HS-27A (cell line): ENCODE results near the gene KNSTRN.

ENCODE experiments used
- DNase-seq: peaks from one replicate; pipeline ENCODE4 v3.0.0-alpha.2; 2012; ENCODE audit warnings: low read depth, missing footprints

The KNSTRN gene

DNA sequence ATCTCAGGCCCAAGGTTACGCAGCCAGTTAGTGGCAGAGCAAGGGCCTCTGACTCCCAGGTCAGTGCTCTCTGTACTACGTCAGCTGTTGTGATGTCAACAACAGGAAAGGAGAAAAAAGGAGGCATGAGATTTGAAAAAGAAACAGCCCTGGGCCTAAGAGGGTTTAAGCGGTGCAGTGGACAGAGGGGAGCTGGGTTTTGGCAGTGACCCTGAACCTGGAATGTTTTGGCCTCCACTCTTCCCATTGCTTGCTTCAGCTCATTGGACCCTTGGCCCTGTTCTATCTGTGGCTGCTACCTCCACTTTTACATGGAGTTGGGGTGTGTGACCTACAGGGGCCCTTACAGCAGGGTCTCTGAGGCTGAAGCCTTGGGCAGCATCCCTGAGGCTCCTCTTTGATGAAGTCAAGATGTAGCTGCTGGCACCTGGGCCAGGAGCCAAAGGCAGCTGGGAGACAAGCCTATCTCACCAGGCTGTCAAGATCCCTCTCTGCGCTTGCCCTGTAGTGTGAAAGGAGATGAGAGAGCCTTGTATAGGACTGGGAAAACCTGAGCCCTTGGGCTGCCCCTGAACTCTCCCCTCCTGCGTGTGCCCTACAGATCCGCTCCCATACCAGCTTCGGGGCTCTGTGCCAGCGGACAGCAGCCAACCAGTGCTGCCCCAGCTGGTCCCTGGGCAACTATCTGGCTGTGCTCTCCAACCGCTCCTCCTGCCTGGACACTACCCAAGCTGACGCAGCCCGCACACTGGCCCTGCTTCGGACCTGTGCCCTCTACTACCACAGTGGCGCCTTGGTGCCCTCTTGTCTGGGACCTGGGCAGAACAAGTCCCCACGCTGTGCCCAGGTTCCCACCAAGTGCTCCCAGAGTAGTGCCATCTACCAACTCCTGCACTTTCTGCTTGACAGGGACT lies 15.8 kb upstream of the KNSTRN start:
- no peak for DNase-seq

DNA sequence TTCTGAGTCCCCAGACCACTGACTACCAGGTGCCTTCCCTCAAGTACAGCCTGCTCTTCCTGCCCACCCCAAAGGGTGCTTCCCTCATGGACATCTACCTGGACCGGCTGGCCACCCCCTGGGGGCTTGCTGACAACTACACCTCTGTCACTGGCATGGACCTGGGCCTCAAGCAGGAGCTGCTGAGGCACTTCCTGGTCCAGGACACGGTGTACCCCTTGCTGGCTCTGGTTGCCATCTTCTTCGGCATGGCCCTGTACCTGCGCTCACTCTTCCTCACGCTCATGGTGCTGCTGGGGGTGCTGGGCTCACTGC lies 15.2 kb upstream of the KNSTRN start:
- DNase-seq, result no peak

DNA sequence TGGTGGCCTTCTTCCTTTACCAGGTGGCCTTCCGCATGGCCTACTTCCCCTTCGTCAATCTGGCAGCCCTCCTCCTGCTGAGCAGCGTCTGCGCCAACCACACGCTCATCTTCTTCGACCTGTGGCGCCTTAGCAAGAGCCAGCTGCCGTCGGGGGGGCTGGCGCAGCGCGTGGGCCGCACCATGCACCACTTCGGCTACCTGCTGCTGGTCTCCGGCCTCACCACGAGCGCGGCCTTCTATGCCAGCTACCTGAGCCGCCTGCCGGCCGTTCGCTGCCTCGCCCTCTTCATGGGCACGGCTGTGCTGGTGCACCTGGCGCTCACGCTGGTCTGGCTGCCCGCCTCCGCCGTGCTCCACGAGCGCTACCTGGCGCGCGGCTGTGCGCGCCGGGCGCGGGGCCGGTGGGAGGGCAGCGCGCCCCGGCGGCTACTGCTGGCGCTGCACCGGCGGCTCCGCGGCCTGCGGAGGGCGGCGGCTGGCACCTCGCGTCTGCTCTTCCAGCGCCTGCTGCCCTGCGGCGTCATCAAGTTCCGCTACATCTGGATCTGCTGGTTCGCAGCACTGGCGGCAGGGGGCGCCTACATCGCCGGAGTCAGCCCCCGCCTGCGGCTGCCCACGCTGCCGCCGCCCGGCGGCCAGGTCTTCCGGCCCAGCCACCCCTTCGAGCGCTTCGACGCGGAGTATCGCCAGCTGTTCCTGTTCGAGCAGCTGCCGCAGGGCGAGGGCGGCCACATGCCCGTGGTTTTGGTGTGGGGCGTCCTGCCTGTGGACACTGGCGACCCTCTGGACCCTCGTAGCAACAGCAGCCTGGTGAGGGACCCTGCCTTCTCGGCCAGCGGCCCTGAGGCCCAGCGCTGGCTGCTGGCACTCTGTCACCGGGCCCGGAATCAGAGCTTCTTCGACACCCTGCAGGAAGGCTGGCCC lies 14.6 kb upstream of the KNSTRN start:
- no peak for DNase-seq

DNA sequence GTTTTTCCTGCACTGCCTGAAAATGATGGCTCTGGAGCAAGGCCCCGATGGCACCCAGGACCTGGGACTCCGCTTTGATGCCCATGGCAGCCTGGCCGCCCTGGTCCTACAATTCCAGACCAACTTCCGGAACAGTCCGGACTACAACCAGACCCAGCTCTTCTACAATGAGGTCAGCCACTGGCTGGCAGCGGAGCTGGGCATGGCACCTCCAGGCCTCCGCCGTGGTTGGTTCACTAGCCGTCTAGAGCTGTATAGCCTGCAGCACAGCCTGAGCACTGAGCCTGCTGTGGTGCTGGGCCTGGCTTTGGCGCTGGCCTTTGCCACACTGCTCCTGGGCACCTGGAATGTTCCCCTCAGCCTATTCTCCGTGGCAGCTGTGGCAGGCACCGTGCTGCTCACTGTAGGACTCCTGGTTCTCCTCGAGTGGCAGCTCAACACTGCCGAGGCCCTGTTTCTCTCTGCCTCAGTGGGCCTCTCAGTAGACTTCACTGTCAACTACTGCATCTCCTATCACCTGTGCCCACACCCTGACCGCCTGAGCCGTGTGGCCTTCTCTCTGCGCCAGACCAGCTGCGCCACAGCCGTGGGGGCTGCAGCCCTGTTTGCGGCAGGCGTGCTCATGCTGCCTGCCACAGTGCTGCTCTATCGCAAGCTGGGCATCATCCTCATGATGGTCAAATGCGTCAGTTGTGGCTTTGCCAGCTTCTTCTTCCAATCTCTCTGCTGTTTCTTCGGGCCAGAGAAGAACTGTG lies 13.6 kb upstream of the KNSTRN start:
- no peak for DNase-seq

DNA sequence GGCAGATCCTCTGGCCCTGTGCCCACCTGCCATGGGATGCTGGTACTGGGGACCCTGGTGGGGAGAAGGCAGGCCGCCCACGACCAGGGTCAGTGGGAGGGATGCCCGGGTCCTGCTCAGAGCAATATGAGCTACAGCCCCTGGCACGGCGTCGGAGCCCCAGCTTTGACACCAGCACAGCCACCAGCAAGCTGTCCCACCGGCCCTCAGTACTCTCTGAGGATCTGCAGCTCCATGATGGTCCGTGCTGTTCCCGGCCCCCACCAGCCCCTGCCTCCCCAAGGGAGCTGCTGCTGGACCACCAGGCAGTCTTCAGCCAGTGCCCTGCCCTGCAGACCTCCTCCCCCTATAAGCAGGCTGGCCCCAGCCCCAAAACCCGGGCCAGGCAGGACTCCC lies 13.0 kb upstream of the KNSTRN start:
- DNase-seq, result no peak

DNA sequence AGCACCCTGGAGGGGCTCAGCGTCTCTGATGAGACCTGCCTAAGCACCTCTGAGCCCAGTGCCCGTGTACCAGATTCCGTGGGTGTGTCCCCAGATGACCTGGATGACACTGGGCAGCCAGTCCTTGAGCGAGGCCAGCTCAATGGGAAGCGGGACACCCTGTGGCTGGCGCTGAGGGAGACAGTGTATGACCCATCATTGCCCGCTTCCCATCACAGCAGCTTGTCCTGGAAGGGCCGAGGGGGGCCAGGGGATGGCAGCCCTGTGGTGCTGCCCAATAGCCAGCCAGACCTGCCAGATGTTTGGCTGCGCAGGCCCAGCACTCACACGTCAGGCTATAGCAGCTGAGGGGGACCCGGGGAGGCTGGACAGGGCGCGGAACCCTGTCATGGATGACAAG lies 12.6 kb upstream of the KNSTRN start:
- DNase-seq, result no peak

DNA sequence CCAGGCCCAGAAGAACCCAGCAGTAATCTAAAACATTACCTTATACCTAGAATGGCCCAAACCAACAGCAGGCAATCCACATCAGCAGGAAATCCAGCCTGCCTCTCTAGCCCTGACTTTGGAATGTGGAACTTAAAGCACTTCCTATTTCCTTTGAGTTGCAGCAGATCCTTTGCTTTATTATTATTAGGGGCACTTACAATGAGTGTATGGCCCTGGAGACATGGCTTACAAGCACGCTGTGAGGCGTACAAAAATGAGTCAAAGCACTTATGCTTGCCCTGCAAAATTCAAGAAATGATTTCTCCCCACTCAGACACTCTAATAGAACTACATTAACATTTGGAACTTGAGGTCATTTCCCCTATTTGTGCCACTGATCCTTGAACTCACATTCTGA lies 9.5 kb upstream of the KNSTRN start:
- DNase-seq, result no peak

DNA sequence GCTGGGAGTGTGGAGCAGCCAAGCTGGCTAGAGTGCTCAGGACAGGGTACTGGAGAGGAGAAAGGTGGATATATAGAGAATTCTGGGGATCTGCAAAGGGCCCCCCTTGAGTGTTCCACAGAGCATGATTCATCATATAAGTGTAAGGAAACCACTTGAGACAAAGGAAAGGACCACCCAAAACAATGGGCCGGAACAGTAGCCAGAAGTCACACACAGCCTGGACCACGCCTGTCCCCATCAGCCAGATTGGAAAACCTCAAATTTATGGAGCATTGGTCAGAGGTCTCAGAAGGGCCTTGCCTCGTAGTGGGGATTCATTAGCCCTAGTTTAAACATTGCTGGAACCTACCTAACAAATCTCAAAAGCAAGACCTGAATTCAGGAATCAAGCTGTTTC lies 4.9 kb upstream of the KNSTRN start:
- DNase-seq, result no peak

DNA sequence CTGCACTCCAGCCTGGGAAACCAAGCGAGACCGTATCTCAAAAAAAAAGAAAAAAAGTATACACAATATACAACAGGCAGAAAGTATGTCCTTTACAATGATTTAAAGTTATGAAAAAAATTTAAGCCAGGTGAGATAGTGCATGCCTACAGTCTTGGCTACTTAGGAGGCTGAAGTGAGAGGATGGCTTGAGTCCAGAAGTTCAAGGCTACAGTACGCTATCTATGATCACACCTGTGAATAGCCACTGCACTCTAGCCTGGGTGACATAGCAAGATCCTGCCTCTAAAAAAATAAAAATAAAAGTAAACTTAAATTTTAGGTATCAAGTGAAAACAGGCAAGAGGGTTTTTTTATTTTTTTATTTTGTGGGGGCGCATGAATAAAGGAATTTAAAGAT lies 3.1 kb upstream of the KNSTRN start:
- no peak for DNase-seq

DNA sequence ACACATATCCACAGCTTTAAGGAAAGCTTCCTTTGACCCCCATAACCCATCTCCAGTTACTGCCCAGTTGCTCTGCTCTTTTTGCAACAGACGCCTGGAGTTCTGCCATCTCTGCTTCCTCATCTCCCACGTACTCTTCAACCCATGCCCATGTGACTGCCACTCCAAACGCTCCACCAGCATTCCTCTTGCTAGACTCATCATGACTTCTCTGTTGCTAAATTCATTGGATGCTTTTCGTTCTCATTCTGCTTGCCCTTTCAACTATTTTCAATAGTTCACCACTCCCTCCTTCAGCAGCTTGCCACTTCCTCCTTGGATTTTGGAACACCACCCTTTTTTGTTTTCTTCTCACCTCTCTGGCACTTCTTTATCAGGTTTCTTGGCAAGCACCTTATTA lies 2.7 kb upstream of the KNSTRN start:
- DNase-seq, result peak; percentile 91

DNA sequence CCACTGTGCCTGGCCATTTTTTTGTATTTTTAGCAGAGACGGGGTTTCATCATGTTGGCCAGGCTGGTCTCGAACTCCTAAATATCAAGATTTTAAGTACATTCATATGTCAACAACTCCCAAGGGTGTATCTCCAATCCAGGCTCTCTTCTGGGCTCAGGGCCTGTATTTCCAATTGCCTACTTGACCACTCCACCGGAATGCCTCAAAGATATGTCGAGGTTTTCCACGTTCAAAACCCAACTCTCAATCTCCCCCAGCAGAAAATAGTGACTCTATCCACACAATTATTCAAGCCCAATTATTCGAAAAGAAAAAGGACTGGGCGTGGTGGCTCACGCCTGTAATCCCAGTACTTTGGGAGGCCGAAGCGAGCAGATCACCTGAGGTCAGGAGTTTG lies 1.9 kb upstream of the KNSTRN start:
- no peak for DNase-seq

DNA sequence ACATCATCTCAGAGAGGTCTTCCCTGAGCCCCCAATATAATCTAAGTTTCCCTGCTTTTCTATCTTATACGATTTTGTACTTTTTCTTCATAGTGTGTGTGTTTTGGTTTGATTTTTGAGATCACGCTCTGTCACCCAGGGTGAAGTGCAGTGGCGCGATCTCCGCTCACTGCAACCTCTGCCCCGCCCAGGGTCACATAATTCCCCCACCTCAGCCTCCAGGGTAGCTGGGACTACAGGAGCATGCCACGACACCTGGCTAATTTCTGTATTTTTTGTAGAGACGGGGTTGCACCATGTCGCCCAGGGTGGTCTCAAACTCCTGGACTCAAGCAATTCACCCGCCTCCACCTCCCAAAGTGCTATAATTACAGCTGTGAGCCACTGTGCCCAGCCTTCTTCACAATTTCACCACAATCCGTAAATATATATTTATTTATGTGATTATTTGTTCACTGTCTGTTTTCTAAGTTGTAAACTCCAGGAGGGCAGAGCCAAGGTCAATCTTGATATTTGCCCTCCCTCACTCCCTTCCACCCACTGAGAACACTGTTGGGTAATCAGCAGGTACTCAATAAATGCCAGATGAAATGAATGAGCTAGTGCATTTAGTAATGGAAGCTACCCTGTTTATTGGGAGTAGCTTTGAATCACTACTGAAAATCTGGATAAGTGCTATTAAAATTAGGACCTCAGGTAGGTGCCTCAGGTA lies 547 bp upstream of the KNSTRN start:
- no peak for DNase-seq

DNA sequence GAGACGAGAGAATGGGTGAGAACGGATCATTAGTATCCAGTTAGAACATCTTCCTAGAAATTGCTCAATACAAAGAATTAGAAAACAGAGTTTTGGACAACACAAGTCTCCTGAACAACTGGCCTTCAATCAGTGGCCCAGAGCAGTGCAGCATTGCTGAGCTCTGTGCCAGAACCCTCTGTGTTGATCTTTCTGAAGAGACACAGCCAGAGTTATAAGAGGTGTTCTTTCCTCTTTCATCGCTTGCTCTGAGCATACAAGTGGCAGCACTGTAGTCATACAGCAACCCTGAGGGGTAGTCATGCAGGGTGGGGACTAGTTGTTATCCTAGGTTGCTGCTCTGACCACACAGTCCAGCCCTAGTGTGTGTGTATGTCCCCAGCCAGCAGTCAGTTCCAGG lies 4.0 kb downstream of the KNSTRN start:
- DNase-seq, result no peak

DNA sequence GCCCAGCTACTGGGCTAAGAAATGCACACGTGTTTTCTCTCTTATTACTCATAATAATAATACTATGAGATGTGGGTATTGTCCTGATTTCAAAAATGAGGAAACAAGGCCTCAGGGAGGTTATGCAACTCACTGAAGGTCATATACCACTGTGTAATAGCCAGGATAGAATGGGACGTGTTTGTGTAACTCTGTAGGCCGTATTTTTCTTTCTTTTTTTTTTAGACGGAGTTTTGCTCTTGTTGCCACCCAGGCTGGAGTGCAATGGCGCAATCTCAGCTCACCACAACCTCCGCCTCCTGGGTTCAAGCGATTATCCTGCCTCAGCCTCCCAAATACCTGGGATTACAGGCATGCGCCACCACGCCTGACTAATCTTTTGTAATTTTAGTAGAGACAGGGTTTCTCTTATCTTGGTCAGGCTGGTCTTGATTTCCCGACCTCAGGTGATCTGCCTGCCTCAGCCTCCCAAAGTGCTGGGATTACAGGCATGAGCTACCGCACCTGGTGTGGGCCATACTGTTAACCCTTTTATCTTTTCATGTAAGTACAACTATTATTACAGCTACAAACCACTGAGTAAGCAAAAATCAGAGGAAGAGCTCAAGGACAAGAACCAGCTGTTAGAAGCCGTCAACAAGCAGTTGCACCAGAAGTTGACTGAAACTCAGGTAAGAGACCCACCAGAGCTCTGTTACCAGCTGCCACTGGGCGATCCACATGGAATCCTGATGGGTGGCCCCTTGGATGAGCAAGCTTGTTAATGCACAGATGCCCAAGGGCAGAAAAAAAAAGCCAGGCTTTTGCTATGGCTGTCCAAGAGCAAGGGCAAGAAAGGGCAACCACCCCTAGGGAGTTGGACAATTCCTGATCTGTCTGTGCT lies 6.7 kb downstream of the KNSTRN start:
- DNase-seq, result no peak

DNA sequence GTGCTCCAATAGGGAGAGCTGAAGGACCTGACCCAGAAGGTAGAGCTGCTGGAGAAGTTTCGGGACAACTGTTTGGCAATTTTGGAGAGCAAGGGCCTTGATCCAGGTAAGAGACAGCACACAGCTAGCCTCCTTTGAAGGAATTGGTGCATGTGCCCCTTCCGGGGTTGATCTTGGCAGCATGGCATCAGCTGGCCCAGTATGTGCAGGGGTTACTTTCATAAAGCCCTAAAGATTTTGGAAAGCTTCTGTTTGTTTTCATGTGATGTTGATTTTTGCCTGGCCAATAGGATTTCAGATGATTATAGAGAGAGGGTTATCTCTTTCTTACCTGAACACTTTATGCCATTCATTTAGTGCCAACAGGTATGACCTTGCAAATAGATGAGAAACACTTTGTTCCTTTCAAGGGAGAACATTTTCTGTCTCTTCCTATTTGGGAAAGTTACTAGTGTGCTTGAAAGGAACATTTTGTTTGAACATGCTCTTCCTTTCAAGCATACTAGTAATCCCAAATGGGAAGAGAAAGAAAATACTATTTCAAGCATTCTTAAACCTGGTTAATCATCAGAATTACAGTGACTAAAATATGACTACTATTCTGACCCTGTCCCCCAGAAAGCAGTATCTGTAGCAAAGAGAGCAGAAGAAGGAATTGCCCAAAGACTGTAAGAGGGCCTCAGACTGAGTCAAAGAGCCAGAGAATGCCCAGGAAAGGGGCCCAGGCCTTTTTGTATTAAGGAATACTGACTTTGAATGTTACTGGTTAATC lies 7.5 kb downstream of the KNSTRN start:
- no peak for DNase-seq

DNA sequence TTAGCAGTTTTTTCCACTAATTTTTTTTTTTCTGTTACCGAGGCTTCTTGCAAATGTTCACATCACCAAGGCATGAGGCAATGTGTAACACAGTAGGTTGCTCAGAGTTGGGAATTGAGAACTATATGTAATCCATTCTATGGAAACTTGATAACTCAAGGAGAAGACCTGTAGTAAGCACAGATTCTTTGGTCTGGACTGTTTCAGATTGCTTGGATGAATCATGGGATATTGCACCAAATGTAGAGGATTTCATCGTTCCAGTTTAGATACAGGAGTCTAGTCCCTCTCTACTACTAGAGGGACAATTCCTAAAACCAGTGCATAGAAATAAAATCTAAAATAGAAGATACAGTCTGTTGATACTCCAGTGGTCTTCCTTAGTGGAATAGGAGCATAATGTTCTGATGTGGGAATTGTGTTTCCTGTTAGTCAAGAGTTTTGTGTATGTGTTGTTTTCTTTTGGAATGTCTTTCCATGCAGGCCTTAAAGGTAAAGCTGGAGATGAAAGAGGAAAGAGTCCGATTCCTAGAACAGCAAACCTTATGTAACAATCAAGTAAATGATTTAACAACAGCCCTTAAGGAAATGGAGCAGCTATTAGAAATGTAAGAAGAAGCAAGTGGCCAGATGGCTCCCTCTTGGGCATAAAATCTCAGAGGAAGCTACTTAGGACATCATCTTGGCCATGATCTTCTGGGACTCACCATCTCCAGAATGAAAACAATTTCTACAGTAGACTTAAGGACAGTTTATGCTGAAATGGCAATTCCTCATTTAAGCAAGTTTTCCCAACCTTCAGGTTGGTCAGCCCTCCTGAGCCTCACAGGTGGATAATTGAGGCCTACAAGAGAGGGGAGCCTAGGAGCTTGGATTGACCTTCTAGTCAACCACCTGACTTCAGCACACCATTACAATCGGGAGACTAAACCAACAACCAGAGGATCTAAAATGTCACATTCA lies 10.7 kb downstream of the KNSTRN start:
- no peak for DNase-seq

DNA sequence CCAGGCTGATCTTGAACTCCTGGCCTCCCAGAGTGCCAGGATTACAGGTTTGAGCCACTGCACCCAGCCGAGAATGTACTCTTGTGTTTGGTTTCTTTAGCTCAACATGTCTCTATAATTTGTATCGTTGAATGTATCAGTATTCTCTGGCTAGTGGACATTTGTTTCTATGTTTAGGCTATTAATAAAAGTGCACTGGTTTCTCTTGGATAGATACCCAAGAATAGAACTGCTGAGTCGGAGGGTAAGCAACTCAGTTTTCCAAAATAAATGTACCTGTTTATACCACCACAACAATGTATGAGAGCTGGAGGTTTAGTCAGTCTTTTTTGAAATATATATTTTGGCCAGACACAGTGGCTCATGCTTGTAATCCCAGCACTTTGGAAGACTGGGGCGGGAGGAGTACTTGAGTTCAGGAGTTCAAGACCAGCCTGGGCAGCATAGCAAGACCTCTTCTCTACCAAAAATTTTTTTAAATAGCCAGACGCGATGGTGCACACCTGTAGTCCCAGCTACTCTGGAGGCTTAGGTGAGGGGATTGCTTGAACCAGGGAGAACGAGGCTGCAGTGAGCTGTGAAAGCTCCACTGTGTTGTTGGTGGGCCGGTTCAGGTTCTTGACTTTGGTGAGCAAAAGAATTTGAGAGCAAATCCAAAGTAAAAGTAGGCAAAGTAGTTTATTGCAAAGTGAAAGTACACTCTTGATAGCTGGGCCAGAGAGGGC lies 15.3 kb downstream of the KNSTRN start:
- DNase-seq, result no peak

DNA sequence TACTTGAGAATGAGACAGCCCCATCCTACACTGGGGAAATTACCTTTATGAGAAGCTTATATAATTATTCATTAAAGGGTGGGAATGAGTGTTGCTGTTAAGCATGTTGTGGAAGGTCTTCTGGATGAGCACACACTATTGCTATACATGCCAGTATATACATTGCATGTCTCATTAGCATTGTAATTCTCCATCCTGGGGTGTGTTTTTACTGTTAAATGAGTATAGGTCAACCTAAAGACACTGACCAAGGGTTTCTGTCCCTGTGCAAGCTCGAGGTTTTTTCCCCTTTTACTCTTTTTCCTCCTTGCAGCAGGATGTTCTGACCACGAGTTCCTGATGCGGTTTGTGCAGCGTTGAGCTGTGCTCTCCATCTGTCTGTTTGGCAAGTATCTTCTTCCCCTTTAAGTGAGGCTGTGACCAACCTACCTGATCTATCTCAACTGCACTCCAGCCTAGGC lies 15.9 kb downstream of the KNSTRN start:
- no peak for DNase-seq
